Mammary epithelial cell (primary cell): ENCODE results near the gene RNF145.

Experiments
- EZH2 ChIP-seq: IDR thresholded peaks from 2 replicates; pipeline ENCODE4 v1.6.1; 2012; ENCODE audit warnings: low read length, inconsistent platforms, borderline replicate concordance
- TF ChIP-seq, protein P1 (sequence below), 2 donors: IDR thresholded peaks in 1 of 2; conservative IDR thresholded peaks in 1 of 2; 2 replicates each; pipeline ENCODE4 v1.5.1; 2011 to 2012; ENCODE audit warnings: inconsistent platforms in 2 of 2, low read length in 2 of 2, mild to moderate bottlenecking in 2 of 2, control low read depth in 1 of 2, low read depth in 1 of 2; ENCODE audit not compliant: insufficient read depth in 1 of 2; ENCODE audit errors: extremely low read depth in 1 of 2

GRCh38 chr5:159113405-159113804 lies 95.9 kb downstream of the RNF145 start:
- no peak for TF ChIP-seq EZH2
- TF ChIP-seq, protein P1, sequence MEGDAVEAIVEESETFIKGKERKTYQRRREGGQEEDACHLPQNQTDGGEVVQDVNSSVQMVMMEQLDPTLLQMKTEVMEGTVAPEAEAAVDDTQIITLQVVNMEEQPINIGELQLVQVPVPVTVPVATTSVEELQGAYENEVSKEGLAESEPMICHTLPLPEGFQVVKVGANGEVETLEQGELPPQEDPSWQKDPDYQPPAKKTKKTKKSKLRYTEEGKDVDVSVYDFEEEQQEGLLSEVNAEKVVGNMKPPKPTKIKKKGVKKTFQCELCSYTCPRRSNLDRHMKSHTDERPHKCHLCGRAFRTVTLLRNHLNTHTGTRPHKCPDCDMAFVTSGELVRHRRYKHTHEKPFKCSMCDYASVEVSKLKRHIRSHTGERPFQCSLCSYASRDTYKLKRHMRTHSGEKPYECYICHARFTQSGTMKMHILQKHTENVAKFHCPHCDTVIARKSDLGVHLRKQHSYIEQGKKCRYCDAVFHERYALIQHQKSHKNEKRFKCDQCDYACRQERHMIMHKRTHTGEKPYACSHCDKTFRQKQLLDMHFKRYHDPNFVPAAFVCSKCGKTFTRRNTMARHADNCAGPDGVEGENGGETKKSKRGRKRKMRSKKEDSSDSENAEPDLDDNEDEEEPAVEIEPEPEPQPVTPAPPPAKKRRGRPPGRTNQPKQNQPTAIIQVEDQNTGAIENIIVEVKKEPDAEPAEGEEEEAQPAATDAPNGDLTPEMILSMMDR (conservative IDR thresholded peaks at IDR 0.05 in 1 of 2, IDR thresholded peaks at IDR 0.05 in 1 of 2; ENCODE audit: extremely low read depth in 1 of 2, insufficient read depth in 1 of 2, low read depth in 1 of 2, low read length in 2 of 2) = no peak
